Trophoblast cell (in vitro differentiated cells and primary cell): ENCODE data around the gene PSME3IP1.

Experiments
- DNase-seq, 2 donors: peaks; one replicate each; pipeline ENCODE4 v3.0.0-alpha.2; 2016
- H2AFZ ChIP-seq: 2 replicates; pipeline ENCODE4 v1.6.1; 2013; ENCODE audit warnings: low read length, moderate library complexity, mild to moderate bottlenecking; ENCODE audit not compliant: insufficient read depth, poor library complexity
- H2AK5ac ChIP-seq: 2 replicates; pipeline ENCODE4 v1.6.1; 2013; ENCODE audit warnings: mild to moderate bottlenecking, low read length
- H2BK120ac ChIP-seq: 2 replicates; pipeline ENCODE4 v1.6.1; 2013; ENCODE audit warnings: low read length, mild to moderate bottlenecking, moderate library complexity; ENCODE audit not compliant: insufficient read depth, poor library complexity
- H2BK12ac ChIP-seq: 2 replicates; pipeline ENCODE4 v1.6.1; 2013; ENCODE audit warnings: mild to moderate bottlenecking, low read length, moderate library complexity
- H2BK5ac ChIP-seq: 2 replicates; pipeline ENCODE4 v1.6.1; 2013; ENCODE audit warnings: low read length, low read depth, moderate library complexity, mild to moderate bottlenecking; ENCODE audit not compliant: poor library complexity
- H3K14ac ChIP-seq: 2 replicates; pipeline ENCODE4 v1.6.1; 2013; ENCODE audit warnings: mild to moderate bottlenecking, low read length
- H3K18ac ChIP-seq: 2 replicates; pipeline ENCODE4 v1.6.1; 2013; ENCODE audit warnings: mild to moderate bottlenecking, low read length
- H3K23ac ChIP-seq: 2 replicates; pipeline ENCODE4 v1.6.1; 2013; ENCODE audit warnings: low read length
- H3K27ac ChIP-seq: 2 replicates; pipeline ENCODE4 v1.5.1; 2013; ENCODE audit warnings: low read depth, mild to moderate bottlenecking, inconsistent platforms, low read length, moderate library complexity
- H3K27me3 ChIP-seq: 2 replicates; pipeline ENCODE4 v1.6.1; 2013; ENCODE audit warnings: inconsistent platforms, mild to moderate bottlenecking, low read length, moderate library complexity; ENCODE audit not compliant: insufficient read depth
- H3K36me3 ChIP-seq, 2 experiments: 1 replicate in 1 of 2; 2 replicates in 1 of 2; pipeline ENCODE4 v1.6.1; 2013; ENCODE audit warnings: low read length in 2 of 2, mild to moderate bottlenecking in 2 of 2, moderate library complexity in 1 of 2; ENCODE audit not compliant: insufficient read depth in 2 of 2, control insufficient read depth in 1 of 2
- H3K4ac ChIP-seq: 2 replicates; pipeline ENCODE4 v1.6.1; 2013; ENCODE audit warnings: low read depth, mild to moderate bottlenecking, low read length, moderate library complexity
- H3K4me1 ChIP-seq, 2 experiments: 1 replicate in 1 of 2; 2 replicates in 1 of 2; pipeline ENCODE4 v1.6.1; 2013; ENCODE audit warnings: low read length in 2 of 2, mild to moderate bottlenecking in 2 of 2, moderate library complexity in 1 of 2; ENCODE audit not compliant: insufficient read depth in 2 of 2, control insufficient read depth in 1 of 2
- H3K4me2 ChIP-seq: 2 replicates; pipeline ENCODE4 v1.6.1; 2013; ENCODE audit warnings: inconsistent platforms, mild to moderate bottlenecking, low read length, moderate library complexity
- H3K4me3 ChIP-seq: 2 replicates; pipeline ENCODE4 v1.5.1; 2013; ENCODE audit warnings: mild to moderate bottlenecking, low read depth, low read length, inconsistent platforms
- H3K79me1 ChIP-seq: one replicate; pipeline ENCODE4 v1.6.1; 2013; ENCODE audit warnings: low read length
- H3K79me2 ChIP-seq: 2 replicates; pipeline ENCODE4 v1.6.1; 2013; ENCODE audit warnings: low read length, mild to moderate bottlenecking; ENCODE audit not compliant: control insufficient read depth, insufficient read depth, poor library complexity
- H3K9ac ChIP-seq: 2 replicates; pipeline ENCODE4 v1.6.1; 2013; ENCODE audit warnings: mild to moderate bottlenecking, low read length
- H3K9me3 ChIP-seq: 2 replicates; pipeline ENCODE4 v1.6.1; 2013; ENCODE audit warnings: low read depth, mild to moderate bottlenecking, control low read depth, inconsistent platforms, low read length; ENCODE audit not compliant: insufficient read depth
- H4K12ac ChIP-seq: 2 replicates; pipeline ENCODE4 v1.6.1; 2013; ENCODE audit warnings: low read depth, mild to moderate bottlenecking, low read length, moderate library complexity
- H4K8ac ChIP-seq: 2 replicates; pipeline ENCODE4 v1.6.1; 2013; ENCODE audit warnings: low read depth, mild to moderate bottlenecking, low read length, moderate library complexity
- H4K91ac ChIP-seq: one replicate; pipeline ENCODE4 v1.6.1; 2013; ENCODE audit warnings: low read depth, mild to moderate bottlenecking, low read length, moderate library complexity
- WGBS: extraction: QIAGEN DNeasy Blood & Tissue Kit; methylation state at CpG from one replicate; pipeline ENCODE4 v1.1.7; 2013; ENCODE audit warnings: missing lambda C conversion rate; ENCODE audit not compliant: insufficient read length, insufficient coverage; ENCODE audit errors: extremely low coverage; 5-methylcytosine and 5-hydroxymethylcytosine counted together

Gene PSME3IP1

DNA sequence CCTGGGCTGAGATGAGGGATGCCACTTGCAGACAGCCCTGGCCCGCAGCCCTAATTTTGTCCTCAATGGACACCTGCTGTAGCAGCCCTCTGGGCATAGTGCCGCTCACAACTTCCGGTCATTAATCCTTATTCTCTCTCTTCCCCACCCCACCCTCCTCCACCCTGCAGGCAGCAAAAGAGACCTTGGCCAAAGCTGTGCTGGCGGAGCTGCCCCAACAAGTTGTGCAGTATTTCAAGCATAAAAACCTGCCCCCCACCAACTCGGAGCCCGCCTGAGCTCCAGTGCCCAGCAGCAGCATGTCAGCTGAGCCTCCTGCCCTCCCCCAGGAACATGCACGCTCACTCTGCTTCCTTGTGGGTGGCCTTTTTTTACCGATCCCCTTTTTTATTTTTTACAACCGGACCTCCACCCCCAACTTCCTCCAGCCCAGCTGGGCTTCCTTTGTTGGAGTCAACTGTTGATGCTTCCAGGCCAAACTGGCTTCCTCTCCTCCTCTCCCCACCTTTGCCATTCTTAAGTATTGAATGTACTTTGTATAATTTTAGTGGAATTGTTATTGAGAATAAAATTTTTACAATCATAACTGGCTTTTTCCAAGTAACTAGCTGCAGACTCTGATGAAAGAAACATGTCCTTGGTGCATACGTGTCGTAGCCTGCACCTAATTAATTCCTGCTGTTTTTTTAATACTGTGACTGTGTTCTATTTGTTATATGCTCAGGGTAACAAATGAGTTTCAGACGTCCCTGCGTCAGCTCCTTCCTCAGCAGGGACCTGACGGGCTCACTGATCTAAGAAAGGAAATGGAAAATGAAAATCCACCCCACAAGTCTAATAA lies 38.2 kb downstream of the PSME3IP1 start:
- no CpG with 5 or more reads among the region's 14 CpGs for WGBS
- H3K9ac ChIP-seq, result no peak overlapping the region
- no peak overlapping the region for H3K4ac ChIP-seq
- peaks cover 5% of the 10 kb centered on the region for H3K9me3 ChIP-seq
- peaks cover 10 to 18% of the 10 kb centered on the region in 2 experiments for H3K36me3 ChIP-seq
- H3K4me1 ChIP-seq, result no peaks in the 10 kb centered on the region
- H3K4me3 ChIP-seq, result no peak overlapping the region
- DNase-seq, result no peak
- H2BK120ac ChIP-seq, result no peak overlapping the region
- no peak overlapping the region for H3K4me2 ChIP-seq
- no peak overlapping the region for H4K12ac ChIP-seq
- H3K79me1 ChIP-seq, result no peaks in the 10 kb centered on the region
- H3K27ac ChIP-seq, result no peak overlapping the region
- H2AK5ac ChIP-seq, result no peak overlapping the region
- no peak overlapping the region for H2BK12ac ChIP-seq
- H3K79me2 ChIP-seq, result no peaks in the 10 kb centered on the region
- no peak overlapping the region for H3K18ac ChIP-seq
- no peak overlapping the region for H4K8ac ChIP-seq
- H3K27me3 ChIP-seq, result no peaks in the 10 kb centered on the region
- no peak overlapping the region for H3K14ac ChIP-seq
- no peak overlapping the region for H2AFZ ChIP-seq
- no peak overlapping the region for H3K23ac ChIP-seq
- no peak overlapping the region for H4K91ac ChIP-seq
- no peak overlapping the region for H2BK5ac ChIP-seq

DNA sequence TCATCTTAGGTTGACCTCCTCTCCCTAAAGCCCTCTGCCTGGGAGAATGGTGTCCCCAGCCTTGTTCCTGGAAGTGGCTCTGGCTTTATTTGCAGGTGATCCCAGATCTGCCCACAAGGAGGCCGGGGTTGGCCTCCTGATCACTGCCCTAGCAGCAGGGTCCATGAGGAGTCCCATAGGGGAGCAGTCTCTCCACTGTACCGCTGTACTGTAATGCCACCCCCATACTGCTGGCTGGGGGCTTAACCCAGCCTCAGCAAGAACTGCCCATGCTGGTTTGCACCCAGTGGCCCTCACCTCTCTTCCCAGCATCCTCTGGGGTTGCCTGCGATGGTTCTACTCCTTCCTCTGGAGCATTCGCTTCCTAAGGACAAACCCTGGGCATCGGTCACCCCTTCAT lies 39.1 kb downstream of the PSME3IP1 start:
- Histone ChIP-seq H3K4me1 (peaks cover 0 to 6% of the 10 kb centered on the region in 2 experiments), H3K18ac (no peak overlapping the region), H4K12ac (no peak overlapping the region), H2AFZ (no peak overlapping the region), H3K79me1 (no peaks in the 10 kb centered on the region), H3K4me2 (no peak overlapping the region), H2AK5ac (no peak overlapping the region), H3K9ac (no peak overlapping the region), H2BK12ac (no peak overlapping the region), H3K4me3 (no peak overlapping the region), H3K79me2 (no peaks in the 10 kb centered on the region), H3K27ac (no peak overlapping the region), H4K91ac (no peak overlapping the region), H3K36me3 (peaks cover 10 to 15% of the 10 kb centered on the region in 2 experiments), H2BK120ac (no peak overlapping the region), H3K4ac (no peak overlapping the region), H3K27me3 (no peaks in the 10 kb centered on the region), H2BK5ac (no peak overlapping the region), H3K14ac (no peak overlapping the region), H3K23ac (no peak overlapping the region), H4K8ac (no peak overlapping the region), H3K9me3 (peaks cover 5% of the 10 kb centered on the region)
- no peak for DNase-seq
- no CpG with 5 or more reads among the region's 5 CpGs for WGBS

DNA sequence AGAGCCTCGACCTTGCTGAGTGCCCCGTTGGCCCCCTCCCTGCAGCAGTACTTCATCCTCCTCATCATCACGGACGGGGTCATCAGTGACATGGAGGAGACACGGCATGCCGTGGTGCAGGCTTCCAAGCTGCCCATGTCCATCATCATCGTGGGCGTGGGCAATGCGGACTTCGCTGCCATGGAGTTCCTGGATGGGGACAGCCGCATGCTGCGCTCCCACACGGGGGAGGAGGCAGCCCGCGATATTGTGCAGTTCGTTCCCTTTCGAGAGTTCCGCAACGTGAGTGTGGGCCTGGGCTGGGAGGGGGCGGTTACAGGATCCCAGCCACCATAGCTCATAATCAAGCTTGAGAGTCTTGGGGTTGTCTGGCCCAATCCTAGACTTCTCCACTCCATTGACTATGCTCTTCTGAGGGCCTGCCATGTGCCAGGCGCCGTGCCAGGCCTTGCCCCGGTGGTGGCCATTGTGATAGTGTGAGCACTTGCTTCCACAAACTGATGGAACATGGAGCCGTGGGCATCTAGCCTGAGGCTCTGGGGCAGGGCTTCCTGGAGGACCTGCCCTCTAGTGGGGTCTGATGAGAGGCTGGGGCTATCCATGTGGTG lies 39.7 kb downstream of the PSME3IP1 start:
- no peaks in the 10 kb centered on the region for H3K79me1 ChIP-seq
- no peak overlapping the region for H4K12ac ChIP-seq
- H3K4me2 ChIP-seq, result no peak overlapping the region
- no CpG with 5 or more reads among the region's 24 CpGs for WGBS
- no peak overlapping the region for H4K91ac ChIP-seq
- peaks cover 5% of the 10 kb centered on the region for H3K9me3 ChIP-seq
- no peak overlapping the region for H3K4me3 ChIP-seq
- no peak overlapping the region for H3K23ac ChIP-seq
- peaks cover 10 to 15% of the 10 kb centered on the region in 2 experiments for H3K36me3 ChIP-seq
- H3K4ac ChIP-seq, result no peak overlapping the region
- no peaks in the 10 kb centered on the region for H3K79me2 ChIP-seq
- H2AFZ ChIP-seq, result no peak overlapping the region
- no peak overlapping the region for H3K27ac ChIP-seq
- no peak overlapping the region for H3K18ac ChIP-seq
- no peak overlapping the region for H2BK12ac ChIP-seq
- H3K14ac ChIP-seq, result no peak overlapping the region
- DNase-seq, result no peak
- H4K8ac ChIP-seq, result no peak overlapping the region
- no peak overlapping the region for H2AK5ac ChIP-seq
- peaks cover 0 to 6% of the 10 kb centered on the region in 2 experiments for H3K4me1 ChIP-seq
- H2BK120ac ChIP-seq, result no peak overlapping the region
- no peak overlapping the region for H3K9ac ChIP-seq
- no peak overlapping the region for H2BK5ac ChIP-seq
- H3K27me3 ChIP-seq, result no peaks in the 10 kb centered on the region

DNA sequence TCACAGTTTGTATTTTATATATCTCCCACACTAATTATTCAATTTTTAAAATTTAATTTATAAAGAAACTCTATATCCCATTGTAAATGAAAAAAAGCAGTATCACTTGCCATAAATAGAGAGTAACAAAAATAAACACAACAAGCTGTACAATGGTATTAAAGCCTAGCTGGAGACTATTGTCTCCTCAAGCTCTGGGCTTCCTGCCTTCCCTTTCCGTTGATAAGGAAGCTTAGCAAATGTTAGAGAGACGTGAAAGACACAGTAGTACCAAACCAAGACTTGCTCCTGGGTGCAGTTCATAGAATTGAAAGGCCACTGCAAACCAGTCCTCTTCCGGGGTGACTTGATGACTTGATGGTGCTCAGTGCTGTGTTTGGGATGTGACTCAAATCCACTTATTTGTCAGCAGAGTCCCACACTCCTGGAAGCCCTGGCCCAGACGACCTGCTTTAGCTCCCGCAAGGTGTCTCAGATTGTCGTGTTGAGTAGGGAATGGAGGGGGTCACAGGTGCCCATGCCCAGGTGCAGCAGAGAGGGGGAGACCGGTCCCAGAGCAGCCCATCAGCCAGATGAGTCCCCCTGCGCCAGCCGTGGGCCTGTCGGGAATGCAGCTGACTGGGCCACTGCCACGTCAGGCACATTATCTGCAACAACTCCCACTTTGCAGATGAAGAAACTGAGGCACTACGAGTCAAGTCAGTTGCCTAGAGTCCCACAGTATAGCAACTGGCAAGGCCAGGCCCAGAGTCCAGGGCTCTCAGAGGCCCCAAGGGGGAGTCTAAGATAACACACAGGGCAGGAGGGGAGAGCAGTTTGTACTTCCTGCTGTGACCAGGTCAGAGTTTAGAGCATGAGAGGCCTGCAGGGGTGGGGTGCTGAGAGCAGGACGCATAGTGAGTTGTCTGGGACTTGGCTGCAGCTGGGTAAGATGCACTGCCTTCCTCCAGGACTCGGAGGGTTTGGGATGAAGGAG lies 40.5 kb downstream of the PSME3IP1 start:
- H3K4ac ChIP-seq, result no peak overlapping the region

More for the DNA sequence above, 40.5 kb downstream of the PSME3IP1 start:
- WGBS, result no CpG with 5 or more reads among the region's 14 CpGs
- Histone ChIP-seq H4K91ac (no peak overlapping the region), H3K4me1 (peaks cover 0 to 9% of the 10 kb centered on the region in 2 experiments), H3K23ac (no peak overlapping the region), H2BK5ac (no peak overlapping the region), H4K12ac (no peak overlapping the region), H3K18ac (no peak overlapping the region), H4K8ac (no peak overlapping the region), H3K27ac (no peak overlapping the region), H2BK12ac (no peak overlapping the region), H3K4me3 (no peak overlapping the region), H2AK5ac (no peak overlapping the region), H3K79me1 (no peaks in the 10 kb centered on the region), H3K9ac (no peak overlapping the region), H3K14ac (no peak overlapping the region), H3K4me2 (no peak overlapping the region), H3K9me3 (peaks cover 5% of the 10 kb centered on the region), H3K79me2 (no peaks in the 10 kb centered on the region), H2AFZ (no peak overlapping the region), H3K36me3 (peaks cover 10 to 15% of the 10 kb centered on the region in 2 experiments), H3K27me3 (no peaks in the 10 kb centered on the region), H2BK120ac (no peak overlapping the region)
- DNase-seq, result no peak
